SK-N-SH (cell line): Measurements from ENCODE around the gene SMARCA4. TPM values are rescaled to one million over a fixed set of nuclear protein-coding genes. Genes with fewer than 3 reads are reported as not detected.

Experiments
- CTCF ChIA-PET: fragments of 300-600, 350-600 bp; formaldehyde crosslinking; extraction: SDS; loops from one replicate; lab custom pipeline; 2021; lab: Yijun Ruan, JAX
- POLR2A ChIA-PET: fragments of 350-600 bp; sonication (Branson Sonifier 250); formaldehyde crosslinking; extraction: SDS; loops from one replicate; lab custom pipeline; 2020; ENCODE audit warnings: antibody characterized with exemption, inconsistent platforms; lab: Yijun Ruan, JAX
- DNase-seq: peaks from one replicate; pipeline ENCODE4 v3.0.0; 2012
- H2AFZ ChIP-seq: fragments of 200-600 bp; sonication (generic); 2 replicates; pipeline ENCODE4 v1.8.1; 2016; ENCODE audit warnings: antibody characterized with exemption, mild to moderate bottlenecking, low read depth
- H3F3A ChIP-seq: fragments of 200-600 bp; sonication (generic); replicated peaks from 2 replicates; pipeline ENCODE3; 2016; ENCODE audit warnings: antibody characterized with exemption, mild to moderate bottlenecking; ENCODE audit not compliant: insufficient read depth
- H3K27ac ChIP-seq, 2 experiments: fragments of 200-500 bp in 1 of 2; fragments of 200-600 bp in 1 of 2; sonication (Bioruptor generic) in 1 of 2; sonication (generic), shearing (Covaris generic) in 1 of 2; 2 replicates each; pipeline versions ENCODE4 v1.5.1 to v1.6.1; 2014 to 2016; ENCODE audit warnings: low read depth in 2 of 2, inconsistent platforms in 1 of 2, low read length in 1 of 2, mild to moderate bottlenecking in 1 of 2, mixed read lengths in 1 of 2
- H3K27me3 ChIP-seq: fragments of 200-600 bp; sonication (generic), shearing (Covaris generic); 2 replicates; pipeline ENCODE4 v1.6.1; 2016; ENCODE audit warnings: mixed run types; ENCODE audit not compliant: insufficient read depth
- H3K36me3 ChIP-seq, 2 experiments: fragments of 200-500 bp in 1 of 2; fragments of 200-600 bp in 1 of 2; sonication (Bioruptor generic) in 1 of 2; sonication (generic) in 1 of 2; replicated peaks in 1 of 2; 2 replicates each; pipeline versions ENCODE3 to v1.5.1; 2014 to 2016; ENCODE audit warnings: low read length in 1 of 2, mild to moderate bottlenecking in 1 of 2; ENCODE audit not compliant: insufficient read depth in 2 of 2, control insufficient read depth in 1 of 2
- H3K4me1 ChIP-seq, 2 experiments: fragments of 200-500 bp in 1 of 2; fragments of 200-600 bp in 1 of 2; sonication (Bioruptor generic) in 1 of 2; sonication (generic), shearing (Covaris generic) in 1 of 2; 2 replicates each; pipeline versions ENCODE4 v1.5.1 to v1.6.1; 2014 to 2016; ENCODE audit warnings: low read depth in 1 of 2, low read length in 1 of 2, mixed run types in 1 of 2; ENCODE audit not compliant: insufficient read depth in 2 of 2, control insufficient read depth in 1 of 2
- H3K4me2 ChIP-seq: fragments of 200-600 bp; sonication (generic), shearing (Covaris generic); 2 replicates; pipeline ENCODE4 v1.6.1; 2017; ENCODE audit warnings: mixed run types
- H3K4me3 ChIP-seq, 2 experiments: fragments of 200-500 bp in 1 of 2; fragments of 200-600 bp in 1 of 2; sonication (Bioruptor generic) in 1 of 2; sonication (generic), shearing (Covaris generic) in 1 of 2; 2 replicates each; pipeline versions ENCODE4 v1.5.1 to v1.8.1; 2014 to 2016; ENCODE audit warnings: low read depth in 2 of 2, inconsistent platforms in 1 of 2, low read length in 1 of 2, mild to moderate bottlenecking in 1 of 2, mixed read lengths in 1 of 2, moderate library complexity in 1 of 2
- H3K79me2 ChIP-seq: fragments of 200-600 bp; sonication (generic); 2 replicates; pipeline ENCODE4 v1.8.1; 2017; ENCODE audit warnings: mild to moderate bottlenecking; ENCODE audit not compliant: insufficient read depth
- H3K9ac ChIP-seq: fragments of 200-600 bp; sonication (generic); 2 replicates; pipeline ENCODE4 v1.6.1; 2017; ENCODE audit warnings: mixed run types
- H3K9me2 ChIP-seq: fragments of 200-600 bp; sonication (generic); 2 replicates; pipeline ENCODE4 v1.6.1; 2017; ENCODE audit warnings: mixed run types
- H3K9me3 ChIP-seq: fragments of 200-600 bp; sonication (generic); 2 replicates; pipeline ENCODE4 v1.6.1; 2017; ENCODE audit warnings: mixed run types, mild to moderate bottlenecking, moderate library complexity
- H4K20me1 ChIP-seq: fragments of 200-600 bp; sonication (generic); 2 replicates; pipeline ENCODE4 v1.6.1; 2017; ENCODE audit warnings: mild to moderate bottlenecking, mixed run types; ENCODE audit not compliant: insufficient read depth
- EP300 ChIP-seq, 2 experiments: IDR thresholded peaks; 2 replicates each; pipeline versions ENCODE4 v1.4.0 to v1.6.1; 2012; ENCODE audit warnings: borderline replicate concordance in 1 of 2, low read depth in 1 of 2, low read length in 1 of 2
- EZH2phosphoT487 ChIP-seq: fragments of 200-600 bp; sonication (generic); IDR thresholded peaks from 2 replicates; pipeline ENCODE4 v1.6.1; 2017; ENCODE audit warnings: low read depth, mixed run types, mild to moderate bottlenecking, antibody characterized with exemption, moderate library complexity, borderline replicate concordance
- FOXJ3 ChIP-seq: sonication (generic); formaldehyde crosslinking; IDR thresholded peaks from 2 replicates; pipeline ENCODE4 v1.5.1; 2020; ENCODE audit warnings: mild to moderate bottlenecking, missing genetic modification reagents
- FOXM1 ChIP-seq: IDR thresholded peaks from 2 replicates; pipeline ENCODE4 v1.4.0; 2012; ENCODE audit warnings: low read depth, mild to moderate bottlenecking
- MEF2A ChIP-seq: IDR thresholded peaks from 2 replicates; pipeline ENCODE4 v1.4.0; 2012; ENCODE audit warnings: low read depth, borderline replicate concordance
- NRF1 ChIP-seq: IDR thresholded peaks from 2 replicates; pipeline ENCODE4 v1.6.1; 2012; ENCODE audit warnings: low read depth, mild to moderate bottlenecking, low read length
- PBX3 ChIP-seq: IDR thresholded peaks from 2 replicates; pipeline ENCODE4; 2012
- POLR2AphosphoS5 ChIP-seq: IDR thresholded peaks from 2 replicates; pipeline ENCODE4 v1.6.1; 2012; ENCODE audit warnings: low read depth, low read length
- RAD21 ChIP-seq: IDR thresholded peaks from 2 replicates; pipeline ENCODE4 v1.6.1; 2012; ENCODE audit warnings: mild to moderate bottlenecking, low read length
- RCOR1 ChIP-seq: fragments of 150-350 bp; IDR thresholded peaks from 2 replicates; pipeline ENCODE4 v1.6.1; 2017; ENCODE audit warnings: antibody characterized with exemption, low read length
- REST ChIP-seq: IDR thresholded peaks from 2 replicates; pipeline ENCODE4 v1.6.1; 2012; ENCODE audit warnings: mild to moderate bottlenecking, low read depth, low read length, moderate library complexity
- RFX5 ChIP-seq: IDR thresholded peaks from 2 replicates; pipeline ENCODE4 v1.6.1; 2012; ENCODE audit warnings: mild to moderate bottlenecking, improper control_type of control experiment, low read length
- TAF1 ChIP-seq: IDR thresholded peaks from 2 replicates; pipeline ENCODE4 v1.6.1; 2012; ENCODE audit warnings: low read depth, mild to moderate bottlenecking, low read length, moderate library complexity, borderline replicate concordance
- TCF12 ChIP-seq: IDR thresholded peaks from 2 replicates; pipeline ENCODE4 v1.4.0; 2012
- TEAD4 ChIP-seq: IDR thresholded peaks from 2 replicates; pipeline ENCODE4 v1.4.0; 2012; ENCODE audit warnings: mild to moderate bottlenecking, borderline replicate concordance; ENCODE audit not compliant: insufficient read depth
- USF1 ChIP-seq: IDR thresholded peaks from 2 replicates; pipeline ENCODE4 v1.4.0; 2012; ENCODE audit warnings: low read depth, borderline replicate concordance
- USF2 ChIP-seq: fragments of 150-350 bp; IDR thresholded peaks from 2 replicates; pipeline ENCODE4 v1.6.1; 2017; ENCODE audit warnings: antibody characterized with exemption, low read length, low read depth, borderline replicate concordance
- ZBTB33 ChIP-seq: IDR thresholded peaks from 2 replicates; pipeline ENCODE4 v1.4.0; 2012; ENCODE audit warnings: low read depth, borderline replicate concordance
- WGBS: methylation state at CpG from one replicate; pipeline ENCODE4 v1.1.6; 2017; ENCODE audit warnings: low lambda C conversion rate; 5-methylcytosine and 5-hydroxymethylcytosine counted together
- polyA plus RNA-seq, 3 experiments: library from polyadenylated mRNA; depleted of rRNA; stranded (reverse); fragments of >200 nt; gene quantifications; 2 replicates each; pipeline ENCODE4 v1.2.3, GENCODE V29; 2012

SMARCA4 gene
- polyA plus RNA-seq, 1 of the 3 experiments (the other 2 are of a cell fraction), result 90.7 TPM

- DNase-seq, result no peak
- TF ChIP-seq TAF1 (no peak), EZH2phosphoT487 (no peak), USF2 (no peak)
- H3K4me2 ChIP-seq, result no peak overlapping the region
- H3K9me2 ChIP-seq, result no peaks in the 10 kb centered on the region
- no peak overlapping the region for H2AFZ ChIP-seq
- ChIA-PET CTCF (interaction anchor here (1.4 to 3.0 kb wide), 3 partner anchors 13 to 55 kb away, joined by 4 to 9 read pairs (median 5); no protein-coding TSS in a partner anchor), POLR2A (no interaction called here)
- H3F3A ChIP-seq, result no peaks in the 10 kb centered on the region
- no peak overlapping the region for H3K27ac ChIP-seq
- no peak overlapping the region for H3K4me3 ChIP-seq
- no peaks in the 10 kb centered on the region for H3K27me3 ChIP-seq
- peaks cover 11% of the 10 kb centered on the region for H3K79me2 ChIP-seq
- WGBS, result 94% methylated on average over 17 of the region's 20 CpGs
- peaks cover 2% of the 10 kb centered on the region; the same call in 1 of the 2 replicates for H4K20me1 ChIP-seq
- no peaks in the 10 kb centered on the region for H3K4me1 ChIP-seq
- no peaks in the 10 kb centered on the region for H3K9me3 ChIP-seq
- peaks cover 38 to 54% of the 10 kb centered on the region in 2 experiments for H3K36me3 ChIP-seq
- H3K9ac ChIP-seq, result no peak overlapping the region
Measured at GRCh38 chr19:10991076-10991475, 30.2 kb downstream of the SMARCA4 start.

- peaks cover 38 to 54% of the 10 kb centered on the region in 2 experiments for H3K36me3 ChIP-seq
- H3K9me3 ChIP-seq, result no peaks in the 10 kb centered on the region
- no peak overlapping the region for H3K4me2 ChIP-seq
- no peaks in the 10 kb centered on the region for H3K9me2 ChIP-seq
- no peaks in the 10 kb centered on the region for H3K4me1 ChIP-seq
- POLR2A ChIA-PET, result no interaction called here
- no peak for TF ChIP-seq EP300 (IDR thresholded peaks at IDR 0.05; ENCODE audit: borderline replicate concordance in 1 of 2, low read depth in 1 of 2, low read length in 1 of 2)
- TF ChIP-seq USF1, result no peak
- no peak for TF ChIP-seq RAD21
- no peak for TF ChIP-seq FOXM1
- no peak for TF ChIP-seq RCOR1
- no peak for TF ChIP-seq POLR2AphosphoS5
- TF ChIP-seq TEAD4, result no peak
- TF ChIP-seq ZBTB33, result no peak
- no peak for TF ChIP-seq RFX5
- TF ChIP-seq EZH2phosphoT487, result no peak
- TF ChIP-seq FOXJ3 (CRISPR knock-in tag), result no peak
- no peak for TF ChIP-seq NRF1
- TF ChIP-seq MEF2A, result no peak
- TF ChIP-seq PBX3, result no peak
- TF ChIP-seq TCF12, result no peak
- no peak for TF ChIP-seq REST
- WGBS, result 97% methylated on average over 9 of the region's 9 CpGs
- no peaks in the 10 kb centered on the region for H3F3A ChIP-seq
- H3K27me3 ChIP-seq, result no peaks in the 10 kb centered on the region
- no peak overlapping the region for H3K4me3 ChIP-seq
- H3K27ac ChIP-seq, result no peak overlapping the region
- no peak overlapping the region for H3K9ac ChIP-seq
- no peak overlapping the region for H2AFZ ChIP-seq
- DNase-seq, result no peak
- H3K79me2 ChIP-seq, result peaks cover 10% of the 10 kb centered on the region
- CTCF ChIA-PET, result interaction anchor here (1.4 to 3.0 kb wide), 3 partner anchors 12 to 55 kb away, joined by 4 to 9 read pairs (median 5); no protein-coding TSS in a partner anchor
- H4K20me1 ChIP-seq, result no peaks in the 10 kb centered on the region
Measured at GRCh38 chr19:10991521-10992081, 30.8 kb downstream of the SMARCA4 start.
